HG03342 (cell line): ENCODE results near the gene CALY.
A peak's percentile ranks its signal among the peaks of the same experiment; 100 is the strongest.

Source experiments
- ATAC-seq: cut with Tn5 transposase; IDR thresholded peaks from one replicate; pipeline ENCODE4 v1.9.1; 2021; ENCODE audit warnings: mild to moderate bottlenecking, moderate library complexity; ENCODE audit not compliant: unreplicated experiment

CALY gene

DNA sequence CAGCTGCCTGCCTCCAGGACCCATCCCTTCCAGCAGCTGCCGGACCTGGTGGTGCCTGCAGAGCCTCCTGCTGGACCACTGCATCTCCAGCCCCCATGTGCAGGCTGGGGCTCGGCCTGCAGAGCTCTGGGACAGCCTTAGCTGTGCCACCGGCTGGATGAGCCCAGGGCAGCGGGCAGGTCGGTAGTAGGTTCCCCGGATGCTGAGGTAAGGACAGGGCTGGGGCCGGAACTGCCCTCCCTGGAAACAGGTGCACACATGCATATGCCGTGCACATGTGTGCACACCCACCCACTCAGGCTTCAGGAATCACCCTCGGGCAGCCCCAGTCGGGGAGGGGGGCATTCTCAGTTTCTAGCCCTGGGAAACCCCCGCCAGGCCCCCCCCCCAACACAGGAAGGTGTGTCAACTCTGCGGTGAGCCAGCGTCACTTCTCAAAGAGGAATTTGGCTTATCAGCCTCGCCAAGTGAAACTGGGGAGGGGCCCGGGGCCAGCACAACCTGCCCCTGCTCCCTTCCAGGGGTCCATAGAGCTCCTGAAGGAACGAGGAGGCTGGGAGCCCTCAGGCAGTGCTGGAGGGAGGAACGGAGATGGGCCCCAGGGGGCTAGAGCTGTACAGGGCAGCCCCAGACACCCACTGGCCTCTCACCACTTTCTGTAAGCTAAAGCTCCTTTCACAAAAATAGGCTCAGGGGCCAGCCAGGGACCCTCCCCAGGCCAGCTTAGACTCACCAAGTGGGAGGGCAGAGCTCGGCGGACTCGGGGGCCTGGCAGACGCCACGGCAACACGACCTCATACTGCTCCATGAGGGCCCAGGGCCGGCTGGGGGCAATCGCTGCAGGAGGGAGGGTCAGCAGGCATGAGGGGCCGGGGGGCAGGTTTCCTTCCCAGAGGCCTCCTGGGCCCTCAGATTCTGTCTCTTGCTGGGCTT is 61.7 kb downstream of the CALY start:
- peak; percentile 40 for ATAC-seq
